Measurements from ENCODE around the gene DOLPP1. TPM values are rescaled to one million over a fixed set of nuclear protein-coding genes. Genes with fewer than 3 reads are reported as not detected.

Gene DOLPP1
- total RNA-seq, 4 donors from 2014 or later, result 15.7 to 52.4 (median 38.2) TPM

- intact Hi-C loops (cut with DNase I; ENCODE audit: low total_unique reads) (no loop called here), in situ Hi-C loops (cut with MboI; ENCODE audit: low pct_ligation_motif_present in 1 of 4, low pct_unique_long_range_greater_than_20kb in 1 of 4, low sequenced_read_pairs in 3 of 4) (no loop called here)
- H3K27me3 ChIP-seq, result no peaks in the 10 kb centered on the region
- no peak for DNase-seq
- H3K27ac ChIP-seq, result no peak overlapping the region
- 82 to 93% methylated on average over 3 to 20 of the region's 20 CpGs for WGBS, 2 donors (ENCODE audit: low coverage in 1 of 2)
- H3K4me3 ChIP-seq, result no peak overlapping the region
- peaks cover 0 to 32% (median 12%) of the 10 kb centered on the region in 4 donors for H3K36me3 ChIP-seq
- H3K4me1 ChIP-seq, result no peaks in the 10 kb centered on the region
- TF ChIP-seq POLR2AphosphoS5 (IDR thresholded peaks at IDR 0.05) (no peak), POLR2A (IDR thresholded peaks at IDR 0.05) (no peak), EP300 (IDR thresholded peaks at IDR 0.05; ENCODE audit: low read depth) (no peak)
- no peaks in the 10 kb centered on the region for H3K9me3 ChIP-seq
These were observed 12.9 kb downstream of the DOLPP1 start for GRCh38 chr9:129093602-129094386.

- H3K36me3 ChIP-seq, result peaks cover 0 to 25% (median 10%) of the 10 kb centered on the region in 4 donors
- no peaks in the 10 kb centered on the region for H3K27me3 ChIP-seq
- in situ Hi-C loops (cut with MboI; ENCODE audit: low pct_ligation_motif_present in 1 of 4, low pct_unique_long_range_greater_than_20kb in 1 of 4, low sequenced_read_pairs in 3 of 4) (no loop called here), intact Hi-C loops (cut with DNase I; ENCODE audit: low total_unique reads) (no loop called here)
- H3K9me3 ChIP-seq, result no peaks in the 10 kb centered on the region
- no peak overlapping the region for H3K27ac ChIP-seq
- no peaks in the 10 kb centered on the region for H3K4me1 ChIP-seq
- TF ChIP-seq CTCF (IDR thresholded peaks at IDR 0.05) (no peak), EP300 (IDR thresholded peaks at IDR 0.05; ENCODE audit: low read depth) (no peak), POLR2A (IDR thresholded peaks at IDR 0.05) (no peak), POLR2AphosphoS5 (IDR thresholded peaks at IDR 0.05) (no peak)
- WGBS, 2 donors (ENCODE audit: low coverage in 1 of 2), result 88% methylated on average over 13 of the region's 13 CpGs; no CpG with 5 or more reads in 1 of the 2 donors
- no peak overlapping the region for H3K4me3 ChIP-seq
- DNase-seq, result no peak
These were observed 13.7 kb downstream of the DOLPP1 start for GRCh38 chr9:129094387-129095169.

GRCh38 chr9:129095170-129095667, 14.3 kb downstream of the DOLPP1 start:
- Histone ChIP-seq H3K4me1 (no peaks in the 10 kb centered on the region), H3K36me3 (peaks cover 0 to 19% (median 9%) of the 10 kb centered on the region in 4 donors), H3K4me3 (no peak overlapping the region), H3K27ac (no peak overlapping the region), H3K9me3 (no peaks in the 10 kb centered on the region), H3K27me3 (no peaks in the 10 kb centered on the region)
- in situ Hi-C loops (cut with MboI; ENCODE audit: low pct_ligation_motif_present in 1 of 4, low pct_unique_long_range_greater_than_20kb in 1 of 4, low sequenced_read_pairs in 3 of 4) (no loop called here), intact Hi-C loops (cut with DNase I; ENCODE audit: low total_unique reads) (no loop called here)
- TF ChIP-seq POLR2A (IDR thresholded peaks at IDR 0.05), result no peak
- TF ChIP-seq POLR2AphosphoS5 (IDR thresholded peaks at IDR 0.05), result no peak
- TF ChIP-seq CTCF (IDR thresholded peaks at IDR 0.05), result no peak
- no peak for TF ChIP-seq EP300 (IDR thresholded peaks at IDR 0.05; ENCODE audit: low read depth)
- DNase-seq, result no peak
- 97% methylated on average over 19 of the region's 21 CpGs; no CpG with 5 or more reads in 1 of the 2 donors for whole genome bisulfite sequencing, 2 donors (ENCODE audit: low coverage in 1 of 2)

- Histone ChIP-seq H3K36me3 (peaks cover 0 to 19% (median 8%) of the 10 kb centered on the region in 4 donors), H3K4me3 (no peak overlapping the region), H3K27me3 (no peaks in the 10 kb centered on the region), H3K9me3 (no peaks in the 10 kb centered on the region), H3K4me1 (no peaks in the 10 kb centered on the region), H3K27ac (no peak overlapping the region)
- in situ Hi-C loops (cut with MboI; ENCODE audit: low pct_ligation_motif_present in 1 of 4, low pct_unique_long_range_greater_than_20kb in 1 of 4, low sequenced_read_pairs in 3 of 4), result no loop called here
- 89% methylated on average over 12 of the region's 12 CpGs; no CpG with 5 or more reads in 1 of the 2 donors for WGBS, 2 donors (ENCODE audit: low coverage in 1 of 2)
- DNase-seq, result no peak
- intact Hi-C loops (cut with DNase I; ENCODE audit: low total_unique reads), result no loop called here
- TF ChIP-seq EP300 (IDR thresholded peaks at IDR 0.05; ENCODE audit: low read depth) (no peak), POLR2A (IDR thresholded peaks at IDR 0.05) (no peak), POLR2AphosphoS5 (IDR thresholded peaks at IDR 0.05) (no peak), CTCF (IDR thresholded peaks at IDR 0.05) (no peak)
These were observed 15.0 kb downstream of the DOLPP1 start for GRCh38 chr9:129095908-129096307.

All from transverse colon (tissue), 4 donors.